ENCODE results near the gene NSG2.

Gene NSG2

GRCh38 chr5:174109698-174110260, 64.3 kb downstream of the NSG2 start:
- Histone ChIP-seq H3K9ac (ENCODE audit: low read length) (no peak overlapping the region), H3K27ac (ENCODE audit: low read length) (no peak overlapping the region), H2AFZ (ENCODE audit: low read length) (no peak overlapping the region), H3K4me2 (ENCODE audit: low read depth, low read length) (no peak overlapping the region), H3K36me3 (replicated peaks; ENCODE audit: insufficient read depth, low read length) (no peaks in the 10 kb centered on the region), H3K4me1 (ENCODE audit: low read length) (no peaks in the 10 kb centered on the region), H3K27me3 (replicated peaks; ENCODE audit: insufficient read depth, low read length) (no peaks in the 10 kb centered on the region), H3F3A (ENCODE audit: insufficient read depth, low read length) (no peaks in the 10 kb centered on the region), H3K79me2 (ENCODE audit: low read length) (no peaks in the 10 kb centered on the region), H3K9me3 (replicated peaks; ENCODE audit: insufficient read depth, low read length) (no peaks in the 10 kb centered on the region), H3K9me2 (replicated peaks; ENCODE audit: insufficient read depth, low read length) (no peaks in the 10 kb centered on the region), H4K20me1 (ENCODE audit: insufficient read depth, low read length) (no peaks in the 10 kb centered on the region), H3K4me3 (ENCODE audit: low read length) (no peak overlapping the region)
- no peak for TF ChIP-seq EZH2phosphoT487 (IDR thresholded peaks at IDR 0.05; ENCODE audit: low read length)
- no peak for TF ChIP-seq EZH2 (optimal IDR thresholded peaks at IDR 0.05; ENCODE audit: low read depth, low read length)
- DNase-seq = no peak

- H3K9ac ChIP-seq (ENCODE audit: low read length) = no peak overlapping the region
- no peaks in the 10 kb centered on the region for H3K9me3 ChIP-seq (replicated peaks; ENCODE audit: insufficient read depth, low read length)
- no peaks in the 10 kb centered on the region for H3K79me2 ChIP-seq (ENCODE audit: low read length)
- no peaks in the 10 kb centered on the region for H3K27me3 ChIP-seq (replicated peaks; ENCODE audit: insufficient read depth, low read length)
- DNase-seq = no peak
- H3K4me2 ChIP-seq (ENCODE audit: low read depth, low read length) = no peak overlapping the region
- H3K4me3 ChIP-seq (ENCODE audit: low read length) = no peak overlapping the region
- no peak overlapping the region for H2AFZ ChIP-seq (ENCODE audit: low read length)
- H4K20me1 ChIP-seq (ENCODE audit: insufficient read depth, low read length) = no peaks in the 10 kb centered on the region
- no peak overlapping the region for H3K27ac ChIP-seq (ENCODE audit: low read length)
- H3K36me3 ChIP-seq (replicated peaks; ENCODE audit: insufficient read depth, low read length) = no peaks in the 10 kb centered on the region
- TF ChIP-seq EZH2 (optimal IDR thresholded peaks at IDR 0.05; ENCODE audit: low read depth, low read length) (no peak), EZH2phosphoT487 (IDR thresholded peaks at IDR 0.05; ENCODE audit: low read length) (no peak), CTCF (IDR thresholded peaks at IDR 0.05; ENCODE audit: low read length) (no peak)
- H3K4me1 ChIP-seq (ENCODE audit: low read length) = no peaks in the 10 kb centered on the region
- H3K9me2 ChIP-seq (replicated peaks; ENCODE audit: insufficient read depth, low read length) = no peaks in the 10 kb centered on the region
- H3F3A ChIP-seq (ENCODE audit: insufficient read depth, low read length) = no peaks in the 10 kb centered on the region
Observed at GRCh38 chr5:174110310-174110709, 64.8 kb downstream of the NSG2 start.

GRCh38 chr5:174111287-174111973, 65.9 kb downstream of the NSG2 start:
- no peaks in the 10 kb centered on the region for H3K27me3 ChIP-seq (replicated peaks; ENCODE audit: insufficient read depth, low read length)
- TF ChIP-seq EZH2 (optimal IDR thresholded peaks at IDR 0.05; ENCODE audit: low read depth, low read length) (no peak), CTCF (IDR thresholded peaks at IDR 0.05; ENCODE audit: low read length) (no peak), EZH2phosphoT487 (IDR thresholded peaks at IDR 0.05; ENCODE audit: low read length) (no peak)

GRCh38 chr5:174115226-174115625, 69.7 kb downstream of the NSG2 start:
- Histone ChIP-seq H3K9ac (ENCODE audit: low read length) (no peak overlapping the region), H3F3A (ENCODE audit: insufficient read depth, low read length) (no peaks in the 10 kb centered on the region), H3K9me3 (replicated peaks; ENCODE audit: insufficient read depth, low read length) (no peaks in the 10 kb centered on the region), H3K4me3 (ENCODE audit: low read length) (no peak overlapping the region), H3K36me3 (replicated peaks; ENCODE audit: insufficient read depth, low read length) (no peaks in the 10 kb centered on the region), H3K27ac (ENCODE audit: low read length) (no peak overlapping the region), H3K4me2 (ENCODE audit: low read depth, low read length) (no peak overlapping the region), H3K27me3 (replicated peaks; ENCODE audit: insufficient read depth, low read length) (no peaks in the 10 kb centered on the region), H3K9me2 (replicated peaks; ENCODE audit: insufficient read depth, low read length) (no peaks in the 10 kb centered on the region), H3K4me1 (ENCODE audit: low read length) (no peaks in the 10 kb centered on the region), H2AFZ (ENCODE audit: low read length) (no peak overlapping the region), H4K20me1 (ENCODE audit: insufficient read depth, low read length) (no peaks in the 10 kb centered on the region), H3K79me2 (ENCODE audit: low read length) (no peaks in the 10 kb centered on the region)
- DNase-seq = no peak
- TF ChIP-seq CTCF (IDR thresholded peaks at IDR 0.05; ENCODE audit: low read length) (no peak), EZH2phosphoT487 (IDR thresholded peaks at IDR 0.05; ENCODE audit: low read length) (no peak), EZH2 (optimal IDR thresholded peaks at IDR 0.05; ENCODE audit: low read depth, low read length) (no peak)

More at GRCh38 chr5:174111287-174111973, 65.9 kb downstream of the NSG2 start:
- no peaks in the 10 kb centered on the region for H3K4me1 ChIP-seq (ENCODE audit: low read length)
- no peaks in the 10 kb centered on the region for H3K9me2 ChIP-seq (replicated peaks; ENCODE audit: insufficient read depth, low read length)
- H3K27ac ChIP-seq (ENCODE audit: low read length) = no peak overlapping the region
- H4K20me1 ChIP-seq (ENCODE audit: insufficient read depth, low read length) = no peaks in the 10 kb centered on the region
- H3K79me2 ChIP-seq (ENCODE audit: low read length) = no peaks in the 10 kb centered on the region
- H2AFZ ChIP-seq (ENCODE audit: low read length) = no peak overlapping the region
- no peaks in the 10 kb centered on the region for H3K9me3 ChIP-seq (replicated peaks; ENCODE audit: insufficient read depth, low read length)
- H3K36me3 ChIP-seq (replicated peaks; ENCODE audit: insufficient read depth, low read length) = no peaks in the 10 kb centered on the region
- no peak overlapping the region for H3K4me3 ChIP-seq (ENCODE audit: low read length)
- no peak overlapping the region for H3K9ac ChIP-seq (ENCODE audit: low read length)
- H3K4me2 ChIP-seq (ENCODE audit: low read depth, low read length) = no peak overlapping the region
- DNase-seq = no peak
- no peaks in the 10 kb centered on the region for H3F3A ChIP-seq (ENCODE audit: insufficient read depth, low read length)

Data from MM.1S (cell line).